OCI-LY7 (cell line): Measurements from ENCODE around the gene THAP4. TPM values are rescaled to one million over a fixed set of nuclear protein-coding genes. Genes with fewer than 3 reads are reported as not detected.

Source experiments
- BruUV-seq: library from RNA; stranded (reverse); fragments of 400-500 nt; replicated peaks from 2 replicates; lab custom pipeline; 2021; lab: Mats Ljungman, UMichigan
- CTCF ChIA-PET: fragments of 300-600 bp; sonication (Branson Sonifier 250); formaldehyde crosslinking; loops from one replicate; lab custom pipeline; 2022; ENCODE audit warnings: antibody characterized with exemption; ENCODE audit not compliant: unreplicated experiment; lab: Charles Lee
- POLR2A ChIA-PET: fragments of 300-600 bp; sonication (Branson Sonifier 250); formaldehyde crosslinking; loops from one replicate; lab custom pipeline; 2022; ENCODE audit warnings: antibody characterized with exemption; lab: Charles Lee
- DNase-seq: peaks from one replicate; pipeline ENCODE4 v3.0.0-alpha.2; 2015; ENCODE audit warnings: low spot score
- H2AFZ ChIP-seq: fragments of 200-600 bp; sonication (generic), shearing (Covaris generic); 2 replicates; pipeline ENCODE4 v1.6.1; 2014; ENCODE audit warnings: mild to moderate bottlenecking, antibody characterized with exemption, low read length, moderate library complexity
- H3K27ac ChIP-seq: fragments of 200-600 bp; sonication (generic); 2 replicates; pipeline ENCODE4 v1.5.1; 2014; ENCODE audit warnings: mixed run types, low read depth, mild to moderate bottlenecking, moderate library complexity, low read length, inconsistent platforms; ENCODE audit not compliant: poor library complexity, severe bottlenecking
- H3K36me3 ChIP-seq: fragments of 200-600 bp; sonication (generic); 2 replicates; pipeline ENCODE4 v1.6.1; 2014; ENCODE audit warnings: mild to moderate bottlenecking, antibody characterized with exemption, low read length, moderate library complexity, mixed read lengths; ENCODE audit not compliant: insufficient read depth
- H3K4me1 ChIP-seq: fragments of 200-600 bp; sonication (generic); 2 replicates; pipeline ENCODE4 v1.5.1; 2014; ENCODE audit warnings: mild to moderate bottlenecking, low read length; ENCODE audit not compliant: insufficient read depth, poor library complexity, severe bottlenecking
- H3K4me2 ChIP-seq: fragments of 200-600 bp; sonication (generic); 2 replicates; pipeline ENCODE4 v1.6.1; 2014; ENCODE audit warnings: mild to moderate bottlenecking, low read length
- H3K4me3 ChIP-seq: fragments of 200-600 bp; sonication (generic); 2 replicates; pipeline ENCODE4 v1.5.1; 2014; ENCODE audit warnings: mild to moderate bottlenecking, low read depth, low read length; ENCODE audit not compliant: poor library complexity, severe bottlenecking
- H3K79me2 ChIP-seq: fragments of 200-600 bp; sonication (generic); 2 replicates; pipeline ENCODE4 v1.6.1; 2016; ENCODE audit warnings: low read depth, mild to moderate bottlenecking, low read length, moderate library complexity, mixed read lengths; ENCODE audit not compliant: insufficient read depth
- H3K9me2 ChIP-seq: fragments of 200-600 bp; sonication (generic); 2 replicates; pipeline ENCODE4 v1.6.1; 2016; ENCODE audit warnings: mild to moderate bottlenecking, low read length, mixed read lengths; ENCODE audit not compliant: insufficient read depth
- H3K9me3 ChIP-seq: fragments of 200-600 bp; sonication (generic); 2 replicates; pipeline ENCODE4 v1.6.1; 2014; ENCODE audit warnings: mild to moderate bottlenecking, mixed run types, low read length, mixed read lengths
- H4K20me1 ChIP-seq: fragments of 200-600 bp; sonication (generic); 2 replicates; pipeline ENCODE4 v1.6.1; 2014; ENCODE audit warnings: mild to moderate bottlenecking, antibody characterized with exemption, low read length, moderate library complexity, mixed read lengths; ENCODE audit not compliant: insufficient read depth
- CTCF ChIP-seq: fragments of 200-600 bp; sonication (generic); conservative IDR thresholded peaks from 2 replicates; pipeline ENCODE4 v1.5.1; 2014; ENCODE audit warnings: mild to moderate bottlenecking, antibody characterized with exemption, low read length, moderate library complexity, mixed read lengths
- EZH2phosphoT487 ChIP-seq: fragments of 200-600 bp; sonication (generic); IDR thresholded peaks from 2 replicates; pipeline ENCODE4 v1.6.1; 2018; ENCODE audit warnings: low read depth, borderline replicate concordance, mild to moderate bottlenecking, mixed run types, antibody characterized with exemption, low read length, moderate library complexity, mixed read lengths
- intact Hi-C: fragments of 100-400 bp; cut with micrococcal nuclease; formaldehyde crosslinking; loops from one replicate; pipeline ENCODE4 v1.10.0; 2022; ENCODE audit not compliant: unreplicated experiment
- total RNA-seq, 2 experiments: library from RNA; depleted of rRNA in 1 of 2; stranded (reverse); fragments of >200 nt in 1 of 2; shearing (Covaris generic) in 1 of 2; gene quantifications; 2 replicates each; pipeline ENCODE4 v1.2.3, GENCODE V29; 2014 to 2022

THAP4 gene
- total RNA-seq, 2 experiments from 2014 or later = 61.6 to 65.6 TPM

- no peak for DNase-seq
- Histone ChIP-seq H3K9me3 (no peaks in the 10 kb centered on the region), H3K27ac (no peak overlapping the region), H3K4me1 (peaks cover 7% of the 10 kb centered on the region), H2AFZ (no peak overlapping the region), H3K9me2 (no peaks in the 10 kb centered on the region), H3K36me3 (no peaks in the 10 kb centered on the region), H4K20me1 (no peaks in the 10 kb centered on the region), H3K4me3 (no peak overlapping the region), H3K4me2 (no peak overlapping the region), H3K79me2 (no peaks in the 10 kb centered on the region)
- BruUV-seq = no TSS peak
- POLR2A ChIA-PET = interaction anchor here (0.6 kb wide), 1 partner anchor 109 kb away, joined by 5 read pairs; no protein-coding TSS in a partner anchor
- TF ChIP-seq CTCF = no peak
- TF ChIP-seq EZH2phosphoT487 = no peak
- CTCF ChIA-PET = no interaction called here
- intact Hi-C loops = no loop called here
Observed at GRCh38 chr2:241553512-241553830, 83.5 kb downstream of the THAP4 start.

GRCh38 chr2:241551998-241552737, 84.8 kb downstream of the THAP4 start:
- Histone ChIP-seq H3K4me3 (no peak overlapping the region), H3K4me2 (no peak overlapping the region), H2AFZ (no peak overlapping the region), H3K9me3 (no peaks in the 10 kb centered on the region), H3K27ac (no peak overlapping the region), H3K36me3 (no peaks in the 10 kb centered on the region), H3K4me1 (peaks cover 7% of the 10 kb centered on the region), H3K79me2 (no peaks in the 10 kb centered on the region), H3K9me2 (no peaks in the 10 kb centered on the region), H4K20me1 (no peaks in the 10 kb centered on the region)
- no peak for TF ChIP-seq CTCF
- TF ChIP-seq EZH2phosphoT487 = no peak
- intact Hi-C loops = no loop called here
- ChIA-PET POLR2A (no interaction called here), CTCF (no interaction called here)
- BruUV-seq = no TSS peak
- DNase-seq = no peak

- POLR2A ChIA-PET = no interaction called here
- CTCF ChIA-PET = no interaction called here
- Histone ChIP-seq H4K20me1 (no peaks in the 10 kb centered on the region), H3K4me3 (no peak overlapping the region), H2AFZ (no peak overlapping the region), H3K9me3 (no peaks in the 10 kb centered on the region), H3K4me2 (no peak overlapping the region), H3K36me3 (no peaks in the 10 kb centered on the region), H3K4me1 (peaks cover 7% of the 10 kb centered on the region), H3K79me2 (no peaks in the 10 kb centered on the region), H3K9me2 (no peaks in the 10 kb centered on the region), H3K27ac (no peak overlapping the region)
- TF ChIP-seq CTCF = no peak
- no peak for TF ChIP-seq EZH2phosphoT487
- DNase-seq = no peak
- no TSS peak for BruUV-seq
- intact Hi-C loops = no loop called here
Observed at GRCh38 chr2:241551599-241551997, 85.4 kb downstream of the THAP4 start.
